CD4-positive, CD25-positive, alpha-beta regulatory T cell (primary cell): Measurements from ENCODE around the gene GALNT1. TPM values are rescaled to one million over a fixed set of nuclear protein-coding genes. Genes with fewer than 3 reads are reported as not detected.

Source experiments
- ATAC-seq, 2 donors: fragments of 150-1000 bp; cut with Tn5 transposase; one replicate each; pipeline ENCODE4 v1.10.0; 2021; ENCODE audit warnings: low read depth in 2 of 2, moderate number of reproducible peaks in 2 of 2, moderate library complexity in 1 of 2
- DNase-seq, 3 donors: peaks; one replicate each; pipeline versions ENCODE4 v3.0.0 to v3.0.0-alpha.2; 2012 to 2022; ENCODE audit warnings: mixed read lengths in 1 of 3
- H3K27ac ChIP-seq: one replicate; pipeline ENCODE4 v1.7.0; 2013; ENCODE audit warnings: mild to moderate bottlenecking, low read length; ENCODE audit not compliant: insufficient read depth, poor library complexity, severe bottlenecking
- H3K27me3 ChIP-seq: one replicate; pipeline ENCODE4 v1.7.0; 2013; ENCODE audit warnings: low read length; ENCODE audit not compliant: control insufficient read depth, insufficient read depth
- H3K36me3 ChIP-seq: one replicate; pipeline ENCODE4 v1.7.0; 2013; ENCODE audit warnings: mild to moderate bottlenecking, low read length, moderate library complexity; ENCODE audit not compliant: control insufficient read depth, insufficient read depth
- H3K4me1 ChIP-seq: 2 replicates; pipeline ENCODE4 v1.7.0; 2013; ENCODE audit warnings: mild to moderate bottlenecking, low read length; ENCODE audit not compliant: insufficient read depth, control insufficient read depth, poor library complexity, severe bottlenecking
- H3K4me3 ChIP-seq: one replicate; pipeline ENCODE4 v1.7.0; 2013; ENCODE audit warnings: low read depth, mild to moderate bottlenecking, low read length, moderate library complexity
- H3K9me3 ChIP-seq, 2 experiments: 1 replicate in 1 of 2; 2 replicates in 1 of 2; pipeline ENCODE4 v1.7.0; 2013; ENCODE audit warnings: low read length in 2 of 2, mild to moderate bottlenecking in 1 of 2, moderate library complexity in 1 of 2; ENCODE audit not compliant: control insufficient read depth in 2 of 2
- H3K27ac Mint-ChIP-seq, 3 donors: one replicate each; pipeline ENCODE4 v1.8.0; 2020 to 2022; ENCODE audit warnings: mild to moderate bottlenecking in 3 of 3, mixed read lengths in 3 of 3, moderate library complexity in 2 of 3
- H3K27me3 Mint-ChIP-seq: one replicate; pipeline ENCODE4 v1.8.0; 2022; ENCODE audit warnings: mild to moderate bottlenecking, mixed read lengths
- H3K36me3 Mint-ChIP-seq: one replicate; pipeline ENCODE4 v1.8.0; 2020; ENCODE audit warnings: mixed read lengths
- H3K4me1 Mint-ChIP-seq, 4 donors: one replicate each; pipeline ENCODE4 v1.8.0; 2020 to 2022; ENCODE audit warnings: mixed read lengths in 4 of 4, mild to moderate bottlenecking in 1 of 4
- H3K4me3 Mint-ChIP-seq, 4 donors: one replicate each; pipeline ENCODE4 v1.8.0; 2020 to 2022; ENCODE audit warnings: mild to moderate bottlenecking in 4 of 4, mixed read lengths in 4 of 4, moderate library complexity in 3 of 4
- H3K9me3 Mint-ChIP-seq, 7 donors: one replicate each; pipeline ENCODE4 v1.8.0; 2020 to 2022; ENCODE audit warnings: mixed read lengths in 7 of 7, mild to moderate bottlenecking in 3 of 7, moderate library complexity in 2 of 7
- polyA plus RNA-seq, 4 donors: library from polyadenylated mRNA; unstranded; fragments of 300-500 nt; fragmentation: Illumina TruSeq; gene quantifications; one replicate each; pipeline ENCODE4 v1.2.3, GENCODE V29; 2021
- total RNA-seq: library from RNA; stranded (reverse); gene quantifications from one replicate; pipeline ENCODE4 v1.2.3, GENCODE V29; 2022

The GALNT1 gene
- total and polyA plus RNA-seq, 5 donors from 2014 or later, result 18.8 to 49.6 (median 22.7) TPM

DNA sequence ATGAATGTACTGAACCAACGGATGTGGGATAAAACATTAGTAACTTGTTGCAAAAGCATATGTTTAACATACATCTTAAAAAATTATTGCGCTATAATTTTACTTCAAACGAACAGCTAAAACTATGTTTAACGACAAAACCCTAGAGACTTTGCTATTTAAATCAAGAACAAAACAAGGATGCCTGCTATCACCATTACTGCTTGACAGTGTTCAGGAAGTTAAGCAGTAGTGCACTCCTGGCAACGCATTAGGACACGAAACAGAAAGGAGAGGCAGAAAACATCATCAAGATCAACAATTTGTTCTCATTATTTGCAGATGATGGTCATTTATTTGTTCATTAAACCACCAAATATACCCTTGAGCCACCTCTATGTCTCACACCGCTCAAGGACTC lies 151.9 kb downstream of the GALNT1 start:
- H3K9me3 Mint-ChIP-seq, result peaks cover under 1 to 24% (median 8%) of the 10 kb centered on the region in 7 donors

DNA sequence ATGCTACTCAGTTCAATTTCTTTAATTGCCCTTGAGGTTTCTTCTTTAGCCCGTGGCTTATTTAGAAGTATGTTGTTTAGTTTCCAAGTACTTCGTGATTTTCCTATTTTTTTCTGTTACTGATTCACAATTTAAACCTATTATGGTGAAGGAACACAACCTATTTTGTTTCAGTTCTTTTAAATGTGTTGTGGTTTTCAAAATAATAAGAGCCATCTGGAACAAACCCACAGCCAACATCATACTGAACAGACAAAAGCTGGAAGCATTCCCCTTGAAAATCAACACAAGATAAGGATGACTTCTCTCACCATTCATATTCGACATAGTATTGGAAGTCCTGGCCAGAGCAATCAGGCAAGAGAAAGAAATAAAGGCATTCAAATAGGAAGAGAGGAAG lies 155.2 kb downstream of the GALNT1 start:
- Mint-ChIP-seq H3K36me3 (no peaks in the 10 kb centered on the region), H3K4me3 (no peak overlapping the region), H3K9me3 (peaks cover 0 to 15% (median 5%) of the 10 kb centered on the region in 7 donors), H3K27ac (no peak overlapping the region), H3K27me3 (peaks cover 11% of the 10 kb centered on the region), H3K4me1 (no peaks in the 10 kb centered on the region)
- no peak for ATAC-seq
- DNase-seq, result no peak
- no peaks in the 10 kb centered on the region for H3K27me3 ChIP-seq
- H3K4me1 ChIP-seq, result no peaks in the 10 kb centered on the region
- H3K27ac ChIP-seq, result no peak overlapping the region
- no peaks in the 10 kb centered on the region for H3K36me3 ChIP-seq
- H3K9me3 ChIP-seq, result no peaks in the 10 kb centered on the region
- no peak overlapping the region for H3K4me3 ChIP-seq

More for the DNA sequence above, 151.9 kb downstream of the GALNT1 start:
- Histone ChIP-seq H3K27ac (no peak overlapping the region), H3K27me3 (no peaks in the 10 kb centered on the region), H3K9me3 (no peaks in the 10 kb centered on the region), H3K36me3 (no peaks in the 10 kb centered on the region), H3K4me3 (no peak overlapping the region), H3K4me1 (no peaks in the 10 kb centered on the region)
- no peak for ATAC-seq
- DNase-seq, result no peak
- Mint-ChIP-seq H3K27me3 (peaks cover 5% of the 10 kb centered on the region), H3K27ac (no peak overlapping the region), H3K36me3 (no peaks in the 10 kb centered on the region), H3K4me3 (no peak overlapping the region), H3K4me1 (no peaks in the 10 kb centered on the region)

DNA sequence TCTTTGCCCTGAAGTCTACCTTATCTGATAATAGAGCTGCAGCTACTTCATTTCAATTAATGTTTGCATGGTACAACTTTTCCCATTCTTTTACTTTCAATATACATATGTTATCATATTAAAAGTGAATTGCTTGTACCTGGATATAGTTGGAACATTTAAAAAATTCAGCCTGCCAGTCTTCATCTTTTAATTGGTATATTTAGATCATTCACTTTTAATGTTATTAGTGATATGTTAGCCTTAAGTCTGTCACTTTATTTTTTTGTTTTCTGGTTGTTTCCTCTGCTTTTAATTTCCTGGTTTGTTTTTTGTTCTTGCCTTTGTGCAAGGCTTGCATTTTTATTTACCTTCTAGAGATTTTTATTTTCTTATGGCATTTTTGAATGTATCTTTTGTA lies 158.2 kb downstream of the GALNT1 start:
- Mint-ChIP-seq H3K36me3 (no peaks in the 10 kb centered on the region), H3K9me3 (peaks cover 2 to 15% (median 5%) of the 10 kb centered on the region in 7 donors), H3K4me3 (no peak overlapping the region), H3K27ac (no peak overlapping the region), H3K4me1 (peaks cover 0 to 5% (median under 1%) of the 10 kb centered on the region in 4 donors), H3K27me3 (peaks cover 6% of the 10 kb centered on the region)
- no peaks in the 10 kb centered on the region for H3K9me3 ChIP-seq
- H3K27ac ChIP-seq, result no peak overlapping the region
- ATAC-seq (no peak), DNase-seq (no peak)
- no peaks in the 10 kb centered on the region for H3K36me3 ChIP-seq
- H3K4me3 ChIP-seq, result no peak overlapping the region
- H3K27me3 ChIP-seq, result no peaks in the 10 kb centered on the region
- H3K4me1 ChIP-seq, result no peaks in the 10 kb centered on the region

- ATAC-seq, result no peak
- peaks cover 3% of the 10 kb centered on the region for H3K27me3 ChIP-seq
- H3K36me3 Mint-ChIP-seq, result no peaks in the 10 kb centered on the region
- no peaks in the 10 kb centered on the region for H3K36me3 ChIP-seq
- H3K9me3 ChIP-seq, result no peaks in the 10 kb centered on the region
- peaks cover 2 to 15% (median 5%) of the 10 kb centered on the region in 7 donors for H3K9me3 Mint-ChIP-seq
- no peak overlapping the region for H3K4me3 ChIP-seq
- no peak overlapping the region for H3K27ac ChIP-seq
- H3K27ac Mint-ChIP-seq, result no peak overlapping the region
- DNase-seq, result no peak
- H3K27me3 Mint-ChIP-seq, result peaks cover 6% of the 10 kb centered on the region
- no peak overlapping the region for H3K4me3 Mint-ChIP-seq
- H3K4me1 ChIP-seq, result no peaks in the 10 kb centered on the region
- H3K4me1 Mint-ChIP-seq, result peaks cover 0 to 5% (median under 1%) of the 10 kb centered on the region in 4 donors
These were observed 159.1 kb downstream of the GALNT1 start for GRCh38 chr18:35740656-35741055.

GRCh38 chr18:35743916-35744315 lies 162.4 kb downstream of the GALNT1 start:
- Mint-ChIP-seq H3K9me3 (peaks cover 0 to 7% (median 2%) of the 10 kb centered on the region in 7 donors), H3K27ac (no peak overlapping the region), H3K27me3 (peaks cover 6% of the 10 kb centered on the region), H3K4me3 (no peak overlapping the region), H3K4me1 (peaks cover 0 to 5% (median under 1%) of the 10 kb centered on the region in 4 donors), H3K36me3 (no peaks in the 10 kb centered on the region)
- H3K4me3 ChIP-seq, result no peak overlapping the region
- no peak for DNase-seq
- no peak overlapping the region for H3K27ac ChIP-seq
- ATAC-seq, result no peak
- H3K9me3 ChIP-seq, result no peaks in the 10 kb centered on the region
- no peaks in the 10 kb centered on the region for H3K36me3 ChIP-seq
- peaks cover 6% of the 10 kb centered on the region for H3K27me3 ChIP-seq
- H3K4me1 ChIP-seq, result no peaks in the 10 kb centered on the region

- no peaks in the 10 kb centered on the region for H3K4me1 ChIP-seq
- Mint-ChIP-seq H3K27me3 (no peaks in the 10 kb centered on the region), H3K36me3 (no peaks in the 10 kb centered on the region), H3K4me1 (peaks cover 0 to 5% (median under 1%) of the 10 kb centered on the region in 4 donors), H3K27ac (no peak overlapping the region), H3K4me3 (no peak overlapping the region), H3K9me3 (peaks cover 0 to 3% (median 2%) of the 10 kb centered on the region in 7 donors)
- no peaks in the 10 kb centered on the region for H3K36me3 ChIP-seq
- no peak overlapping the region for H3K27ac ChIP-seq
- no peaks in the 10 kb centered on the region for H3K9me3 ChIP-seq
- DNase-seq, result no peak
- H3K4me3 ChIP-seq, result no peak overlapping the region
- H3K27me3 ChIP-seq, result peaks cover 6% of the 10 kb centered on the region
- no peak for ATAC-seq
These were observed 164.3 kb downstream of the GALNT1 start for GRCh38 chr18:35745814-35746213.

GRCh38 chr18:35746826-35747339 lies 165.3 kb downstream of the GALNT1 start:
- Histone ChIP-seq H3K9me3 (no peaks in the 10 kb centered on the region), H3K4me3 (no peak overlapping the region), H3K27ac (no peak overlapping the region), H3K27me3 (peaks cover 6% of the 10 kb centered on the region), H3K36me3 (no peaks in the 10 kb centered on the region), H3K4me1 (no peaks in the 10 kb centered on the region)
- H3K4me1 Mint-ChIP-seq, result peaks cover 0 to 5% (median under 1%) of the 10 kb centered on the region in 4 donors
- H3K4me3 Mint-ChIP-seq, result no peak overlapping the region
- ATAC-seq, result no peak
- DNase-seq, result no peak
- H3K36me3 Mint-ChIP-seq, result no peaks in the 10 kb centered on the region
- peaks cover 0 to 2% (median 2%) of the 10 kb centered on the region in 7 donors for H3K9me3 Mint-ChIP-seq
- no peaks in the 10 kb centered on the region for H3K27me3 Mint-ChIP-seq
- no peak overlapping the region for H3K27ac Mint-ChIP-seq

- H3K4me1 ChIP-seq, result no peaks in the 10 kb centered on the region
- Mint-ChIP-seq H3K4me3 (no peak overlapping the region), H3K4me1 (peaks cover 0 to 2% (median 0%) of the 10 kb centered on the region in 4 donors), H3K27ac (no peak overlapping the region), H3K27me3 (no peaks in the 10 kb centered on the region), H3K9me3 (peaks cover 0 to 2% (median 0%) of the 10 kb centered on the region in 7 donors), H3K36me3 (no peaks in the 10 kb centered on the region)
- DNase-seq, result no peak
- peak in 1 of 2 donors; percentile 24 for ATAC-seq
- peaks cover 6% of the 10 kb centered on the region for H3K27me3 ChIP-seq
- no peaks in the 10 kb centered on the region for H3K9me3 ChIP-seq
- H3K27ac ChIP-seq, result no peak overlapping the region
- no peak overlapping the region for H3K4me3 ChIP-seq
- H3K36me3 ChIP-seq, result no peaks in the 10 kb centered on the region
These were observed 166.4 kb downstream of the GALNT1 start for GRCh38 chr18:35747894-35748472.
